GM19351 (cell line): Measurements from ENCODE around the gene GOLT1B.

Source experiments
- ATAC-seq: cut with Tn5 transposase; IDR thresholded peaks from one replicate; pipeline ENCODE4 v1.9.1; 2021; ENCODE audit warnings: mild to moderate bottlenecking, moderate library complexity; ENCODE audit not compliant: unreplicated experiment

GOLT1B gene

DNA sequence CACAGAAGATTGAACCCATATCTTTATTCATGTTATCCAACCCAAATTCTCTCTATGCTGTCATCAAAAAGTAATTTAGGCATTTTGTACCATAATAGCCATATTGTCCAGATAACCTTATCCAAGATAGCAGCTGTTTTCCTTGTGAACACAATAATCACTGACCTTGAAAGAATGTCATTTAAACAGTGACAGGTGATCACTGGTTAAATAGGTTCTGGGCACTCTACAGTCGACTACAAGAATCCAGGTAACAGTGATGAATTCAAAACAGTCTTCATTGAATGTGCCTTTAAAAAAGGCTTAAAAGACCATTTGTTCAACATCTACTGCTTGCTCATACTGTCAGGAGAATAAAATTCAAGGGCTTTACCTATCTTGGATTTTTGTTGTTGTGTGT is 20.0 kb downstream of the GOLT1B start:
- ATAC-seq, result no peak

GRCh38 chr12:21523148-21523547 is 21.6 kb downstream of the GOLT1B start:
- ATAC-seq, result no peak

DNA sequence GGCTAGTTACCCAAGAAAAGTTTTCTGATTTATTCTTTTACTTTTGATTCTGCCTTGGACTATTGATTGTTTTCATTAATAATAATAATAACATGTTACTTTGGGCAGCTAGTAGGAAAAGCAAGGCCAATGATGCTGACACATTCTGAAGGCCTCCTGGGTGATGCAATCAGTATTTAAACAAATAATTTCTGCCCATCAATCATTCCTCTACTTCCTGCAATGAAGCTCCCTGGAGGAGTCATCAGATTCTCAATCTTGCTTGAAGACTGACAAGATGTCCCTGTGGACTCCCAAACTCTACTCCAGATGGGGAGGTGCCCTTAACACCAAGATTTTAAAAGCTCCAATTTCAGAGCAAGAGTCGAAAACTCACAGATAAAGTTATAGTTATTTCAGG is 24.5 kb downstream of the GOLT1B start, which contains the start of gene SPX:
TSS of gene SPX (plus strand) at position 244 of the 400 bp plus-strand sequence. CDS start 177 bp downstream, outside the sequence.
- no peak for ATAC-seq

- no peak for ATAC-seq
Observed at GRCh38 chr12:21526721-21527345, 25.2 kb downstream of the GOLT1B start.

- ATAC-seq, result peak; percentile 81
Observed at GRCh38 chr12:21527451-21528180, 26.0 kb downstream of the GOLT1B start.

DNA sequence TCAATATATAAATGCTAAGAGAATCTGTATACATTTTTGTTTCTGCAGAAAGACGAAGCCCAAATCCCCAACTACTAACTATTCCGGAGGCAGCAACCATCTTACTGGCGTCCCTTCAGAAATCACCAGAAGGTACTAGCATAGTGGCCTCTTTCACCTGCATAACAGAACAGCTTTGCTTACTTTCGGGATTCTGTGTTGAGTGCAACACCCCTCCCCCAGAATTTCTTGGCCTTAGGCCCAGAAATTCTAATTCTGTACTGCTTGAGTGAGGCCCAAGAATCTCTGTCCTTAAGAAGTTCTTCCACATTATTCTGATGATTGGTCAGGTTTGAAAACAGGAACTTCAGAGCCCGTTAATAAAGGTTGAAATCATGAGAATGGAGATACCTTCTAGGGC is 27.4 kb downstream of the GOLT1B start:
- ATAC-seq, result no peak

- ATAC-seq, result no peak
Observed at GRCh38 chr12:21529456-21529855, 27.9 kb downstream of the GOLT1B start.

GRCh38 chr12:21538061-21538653 is 36.6 kb downstream of the GOLT1B start:
- no peak for ATAC-seq

DNA sequence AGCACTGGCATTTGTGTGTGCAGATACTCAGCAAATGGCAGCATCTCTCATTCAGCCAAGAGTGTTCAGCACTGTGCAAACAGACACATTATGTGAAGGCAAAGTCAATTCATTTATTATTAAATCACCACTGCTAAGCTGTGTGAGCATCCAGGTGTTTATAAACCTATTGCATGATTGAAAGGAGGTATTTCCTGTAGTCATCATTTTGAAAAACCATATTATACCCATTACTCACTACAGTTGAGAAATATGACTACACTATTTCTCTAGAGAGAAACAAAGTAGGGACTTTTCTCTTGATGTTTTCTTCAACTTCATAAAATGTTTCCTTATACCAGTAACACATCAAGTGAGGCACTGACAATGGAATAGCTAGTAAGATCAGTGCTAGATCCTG is 38.2 kb downstream of the GOLT1B start:
- no peak for ATAC-seq

GRCh38 chr12:21541773-21542172 is 40.2 kb downstream of the GOLT1B start:
- no peak for ATAC-seq

DNA sequence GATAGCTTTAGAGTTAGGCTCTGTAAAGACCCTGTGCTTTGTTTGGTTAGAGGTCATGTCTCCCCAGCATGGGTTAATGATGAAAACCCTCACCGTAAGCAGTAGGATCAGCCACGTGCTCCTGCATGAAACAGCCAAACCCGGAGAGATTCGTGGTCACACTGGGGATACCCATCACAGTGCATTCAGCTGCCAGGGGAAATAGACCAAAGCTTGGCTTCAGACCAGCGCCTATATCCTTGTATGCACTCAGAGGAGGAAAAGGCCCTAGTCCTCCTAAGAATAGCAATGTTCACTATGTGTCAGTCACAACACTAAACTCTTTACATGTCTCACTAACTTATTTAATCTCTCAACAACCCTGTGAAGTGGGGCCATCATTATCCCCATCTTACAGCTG is 40.8 kb downstream of the GOLT1B start:
- ATAC-seq, result no peak

- ATAC-seq, result no peak
Observed at GRCh38 chr12:21543151-21543550, 41.6 kb downstream of the GOLT1B start.

GRCh38 chr12:21545557-21545956 is 44.0 kb downstream of the GOLT1B start:
- no peak for ATAC-seq

DNA sequence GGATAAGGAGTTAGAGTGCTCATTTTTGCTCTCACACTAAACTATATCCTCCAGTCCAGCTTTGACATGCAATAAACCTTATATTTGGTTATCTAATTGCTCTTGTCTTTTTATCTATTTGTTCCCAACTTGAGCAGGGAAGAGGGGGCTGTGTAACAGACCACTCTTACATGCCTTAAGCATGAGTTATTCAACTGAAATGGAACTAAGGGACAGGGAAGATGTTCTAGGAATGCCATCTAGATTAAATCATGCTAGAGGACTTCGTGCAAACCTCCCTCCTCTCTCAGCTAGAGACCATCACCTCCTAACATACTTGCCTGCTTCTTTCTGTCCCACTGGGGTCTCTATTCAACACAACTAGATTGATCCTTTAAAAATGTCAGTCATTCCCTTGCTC is 45.1 kb downstream of the GOLT1B start:
- ATAC-seq, result no peak

DNA sequence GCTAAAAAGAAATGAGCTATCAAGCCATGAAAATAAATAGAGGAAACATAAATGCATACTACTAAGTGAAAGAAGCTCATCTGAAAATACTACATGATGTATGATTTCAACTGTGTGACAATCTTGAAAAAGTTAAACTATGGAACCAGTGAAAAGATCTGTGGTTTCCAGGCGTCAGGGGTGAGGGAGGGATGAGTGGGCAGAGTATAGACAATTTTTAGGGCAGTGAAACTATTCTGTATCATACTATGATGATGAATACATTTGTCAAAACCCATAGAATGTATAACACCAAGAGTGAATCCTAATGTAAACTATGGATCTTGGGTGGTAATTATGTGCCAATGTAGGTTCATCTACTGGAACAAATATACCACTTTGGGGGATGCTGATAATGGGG is 45.8 kb downstream of the GOLT1B start:
- no peak for ATAC-seq

DNA sequence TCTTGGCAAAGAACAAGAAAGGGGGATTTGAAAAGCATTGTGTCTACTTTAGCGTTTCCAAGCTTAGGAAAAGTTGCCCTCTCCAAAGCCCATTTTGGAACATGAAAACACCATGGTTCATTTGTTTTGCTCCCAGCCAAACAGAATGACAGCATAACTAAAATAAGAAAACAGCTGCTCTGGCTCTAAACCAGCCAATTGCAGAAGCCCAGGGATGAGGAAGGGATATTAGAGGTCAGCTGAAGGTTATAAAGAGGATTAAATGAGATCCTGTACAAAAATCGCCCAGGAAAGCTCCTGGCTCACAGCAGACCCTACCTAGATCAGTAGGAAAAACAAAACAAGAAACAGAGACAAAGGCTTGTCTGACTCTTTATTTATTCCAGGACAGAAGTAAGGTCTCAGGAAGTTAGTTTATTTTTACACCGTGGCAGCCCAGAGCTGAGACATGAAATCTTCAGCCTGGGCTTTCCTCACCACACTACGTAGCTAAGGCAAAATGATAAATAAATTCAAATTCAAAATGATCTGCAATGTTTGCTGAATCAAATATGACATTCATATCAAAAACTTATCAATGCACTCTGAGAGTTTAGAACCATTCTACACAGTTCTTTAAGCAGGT is 50.4 kb downstream of the GOLT1B start:
- no peak for ATAC-seq

GRCh38 chr12:21552635-21553328 is 51.2 kb downstream of the GOLT1B start:
- ATAC-seq, result no peak

- ATAC-seq, result no peak
Observed at GRCh38 chr12:21553329-21553675, 51.7 kb downstream of the GOLT1B start.

DNA sequence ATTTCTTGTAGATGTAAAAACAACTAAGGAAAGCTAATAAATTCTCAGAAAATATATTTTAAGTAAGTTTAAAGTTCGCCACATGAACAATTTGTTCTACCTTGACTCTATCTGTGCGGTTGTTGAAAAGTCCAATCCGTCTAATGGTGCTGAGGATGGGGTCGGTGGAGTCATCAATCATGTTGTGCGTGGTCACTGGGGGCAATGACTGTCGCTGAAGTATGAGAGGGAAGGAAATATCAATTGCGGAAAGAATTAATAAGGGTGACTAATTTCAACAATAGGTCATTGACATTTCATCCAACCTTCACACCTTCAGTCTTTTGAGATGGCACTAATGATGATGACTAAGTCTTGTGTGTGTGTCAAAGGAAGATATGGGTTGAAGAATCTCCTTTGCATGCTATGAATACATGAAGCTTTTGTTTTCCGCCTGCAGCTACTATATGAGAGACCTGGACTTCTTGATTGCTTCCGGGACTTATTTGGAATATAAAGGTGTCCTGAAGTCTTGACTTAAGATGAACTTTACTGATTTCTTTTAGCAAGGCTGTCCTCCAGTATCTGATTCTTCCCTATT is 56.6 kb downstream of the GOLT1B start:
- no peak for ATAC-seq

DNA sequence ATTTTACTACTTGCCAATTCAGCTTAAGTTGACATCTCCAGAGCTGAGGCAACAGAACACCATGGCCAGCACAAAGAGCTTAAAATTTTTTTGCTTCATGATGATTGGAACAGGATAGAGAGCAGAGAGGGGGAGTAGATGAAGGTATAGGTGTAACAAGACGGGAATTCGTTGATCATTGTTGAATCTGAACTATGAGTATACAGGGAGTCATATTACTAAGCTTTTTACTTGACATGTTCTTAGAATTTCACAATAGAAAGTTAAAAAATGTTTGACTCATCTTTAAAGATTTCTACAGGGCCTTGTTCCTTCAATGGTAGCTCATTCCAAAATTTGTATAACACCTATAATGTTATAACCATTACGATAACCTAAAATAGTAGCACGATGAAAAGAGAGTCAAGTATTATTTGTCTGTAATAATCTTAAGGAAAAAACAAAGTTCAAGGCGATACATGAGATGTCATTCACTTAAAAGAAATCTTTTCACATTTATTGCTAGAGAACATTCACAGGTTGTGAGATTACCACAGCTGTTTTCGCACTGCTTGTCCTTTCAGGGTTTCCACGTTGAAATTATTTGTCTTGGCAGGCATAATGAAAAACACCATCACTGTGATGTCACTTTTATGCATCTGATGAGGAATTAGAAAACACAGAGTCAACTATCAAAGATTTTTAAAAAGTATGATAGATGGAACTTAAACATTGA is 58.4 kb downstream of the GOLT1B start:
- no peak for ATAC-seq
